Right hindlimb (tissue), 1 donor: ENCODE results near the gene NKX2-4.
"Not testable (repeated sequence)": the region's sequence is repeated elsewhere in the genome, so short reads cannot be mapped to it uniquely, and the experiment has no call there.

ENCODE experiments used
- DNase-seq: peaks from one replicate; pipeline ENCODE4 v3.0.0-alpha.2; 2018

The NKX2-4 gene

DNA sequence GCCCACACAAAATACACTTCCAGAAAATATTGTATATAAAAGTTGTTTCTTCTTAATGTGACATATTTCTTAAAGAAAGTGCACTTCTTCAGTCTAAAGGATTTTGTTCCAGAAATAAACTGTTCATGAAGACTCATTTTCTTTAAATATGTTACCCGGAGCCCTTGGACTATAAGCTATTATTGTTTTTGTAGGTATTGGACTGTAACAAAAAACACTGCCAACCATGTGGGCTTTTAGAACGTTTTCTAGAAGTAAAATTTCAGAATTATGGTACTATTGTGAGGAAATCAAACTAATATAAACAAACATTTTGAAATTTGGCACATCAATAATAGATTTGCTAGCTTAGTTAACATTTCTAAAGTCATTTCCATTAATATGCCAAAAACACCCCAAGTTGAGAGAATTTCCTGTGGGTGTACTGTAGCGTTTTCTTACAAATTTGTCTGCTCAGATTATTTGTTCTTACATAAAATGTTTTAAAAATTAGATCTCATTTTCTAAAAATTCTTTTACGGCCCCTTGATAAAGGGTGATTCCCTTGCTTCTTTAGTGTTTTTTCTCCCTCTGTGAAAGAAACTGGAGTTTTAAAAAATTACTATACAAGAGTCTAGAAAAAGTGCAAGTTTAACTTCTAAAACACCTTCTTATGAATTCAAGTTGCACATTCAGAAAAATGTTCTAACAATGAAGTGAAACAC lies 3.4 kb downstream of the NKX2-4 start:
- DNase-seq = no peak

DNA sequence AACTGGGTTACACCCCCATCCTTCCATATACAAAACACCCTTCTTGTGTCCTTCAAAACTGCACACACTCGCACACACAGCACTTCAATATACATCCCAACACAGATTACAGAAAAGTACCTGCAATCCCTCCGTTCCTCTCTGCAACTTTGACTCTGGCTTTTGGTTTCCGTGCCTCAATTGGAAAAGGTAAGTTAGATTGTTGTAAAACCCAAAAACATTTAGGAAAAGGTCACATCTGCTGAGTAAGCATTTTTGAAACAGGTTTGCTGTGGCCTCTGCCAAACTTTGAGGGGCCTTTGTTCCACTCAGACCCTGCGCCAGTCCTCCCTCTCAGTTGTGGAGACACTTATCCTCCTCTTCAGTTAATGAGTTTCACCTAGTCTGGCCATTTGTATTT lies 4.2 kb downstream of the NKX2-4 start:
- no peak for DNase-seq

DNA sequence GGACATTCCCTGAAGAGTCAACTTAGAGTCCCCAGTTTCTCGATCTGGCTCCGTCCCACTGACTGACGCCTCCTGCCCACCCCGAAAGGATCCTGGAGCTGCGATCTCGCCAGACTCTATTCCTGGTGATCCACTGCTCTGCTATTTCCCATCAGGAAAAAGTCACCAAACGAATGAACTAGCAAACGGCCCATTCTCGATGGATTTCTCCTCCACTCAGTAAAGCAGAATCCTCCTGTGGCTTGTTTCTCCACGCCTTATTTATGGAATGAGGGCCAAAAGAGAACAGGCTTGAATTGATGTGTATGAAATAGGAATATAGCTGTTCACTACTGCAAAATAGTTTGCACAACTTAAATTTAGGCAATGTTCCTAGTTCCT lies 5.4 kb downstream of the NKX2-4 start:
- DNase-seq = peak; percentile 25

DNA sequence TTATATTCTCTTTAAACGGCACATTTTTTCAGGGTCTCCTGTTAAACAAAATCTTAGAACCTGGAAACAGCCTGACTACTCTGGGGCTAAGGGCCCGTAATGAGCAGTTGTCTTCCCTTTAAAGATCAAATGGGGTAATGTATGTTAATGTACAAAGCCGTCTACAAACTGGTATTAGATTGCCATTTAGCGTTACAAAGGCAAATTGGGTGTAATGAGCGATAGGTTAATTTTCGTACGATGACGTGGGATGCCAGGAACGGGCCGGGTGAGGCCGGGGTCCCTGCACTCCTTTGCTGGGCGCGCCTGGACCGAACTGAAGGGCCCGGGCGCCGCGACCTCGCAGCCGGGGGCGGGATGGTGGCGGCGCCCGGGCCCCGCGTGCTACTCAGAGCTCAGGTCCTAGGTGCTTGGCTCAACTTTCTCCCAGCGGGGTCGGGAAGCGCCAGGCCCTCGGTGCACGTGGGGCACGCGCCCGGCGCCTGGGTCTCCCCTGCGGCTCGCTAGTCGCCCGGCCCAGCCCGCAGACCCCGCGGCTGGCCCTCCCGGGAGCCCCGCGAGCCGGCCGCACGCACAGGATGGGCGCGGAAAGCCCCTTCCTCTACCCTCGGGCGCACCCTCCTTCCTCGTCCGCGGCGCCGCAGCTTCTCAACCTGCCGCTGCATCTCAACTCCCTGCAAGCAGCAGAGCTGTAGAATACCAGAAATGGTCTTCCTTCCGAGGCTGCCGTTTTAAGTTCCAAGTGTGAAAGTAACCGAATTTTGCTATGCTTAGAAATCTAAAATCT lies 5.9 kb downstream of the NKX2-4 start:
- peak; percentile 27 for DNase-seq

DNA sequence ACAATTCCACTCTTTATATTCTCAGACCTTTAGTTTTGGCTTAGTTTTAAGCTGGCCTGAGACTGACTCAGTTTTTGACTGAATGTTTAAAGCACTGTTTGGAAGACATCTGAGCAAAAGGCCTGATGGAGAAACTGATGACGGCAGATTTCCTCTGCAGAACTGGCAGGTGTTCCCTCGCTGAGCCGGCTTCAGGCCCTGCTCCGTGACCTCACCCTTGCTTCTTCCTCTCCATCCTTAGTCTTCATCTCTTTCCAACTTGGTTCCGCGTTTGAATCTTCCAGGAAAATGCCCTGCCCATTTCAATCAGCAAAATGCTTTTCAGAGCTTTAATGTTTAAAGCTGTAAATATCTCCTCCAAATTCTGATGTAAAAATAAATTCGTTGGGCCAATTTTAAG lies 6.6 kb downstream of the NKX2-4 start:
- no peak for DNase-seq

DNA sequence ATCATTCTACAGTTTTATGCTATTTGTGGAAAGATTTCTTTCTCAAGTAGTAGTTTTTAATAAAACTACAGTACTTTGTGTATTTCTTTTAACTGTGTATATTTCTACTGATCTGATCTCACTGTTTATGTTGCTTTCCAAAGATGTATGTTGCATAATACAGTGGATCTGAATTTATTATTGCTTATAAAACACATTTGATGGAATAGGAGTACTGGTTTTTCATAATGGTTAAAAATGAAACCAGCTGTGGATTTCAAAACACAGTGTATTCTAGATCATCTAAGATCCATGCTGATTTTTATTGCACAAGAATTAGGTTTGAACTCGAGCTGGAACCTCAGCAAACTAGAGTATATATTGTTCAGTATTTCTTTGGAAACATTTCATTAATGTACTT lies 8.0 kb downstream of the NKX2-4 start:
- DNase-seq = no peak

DNA sequence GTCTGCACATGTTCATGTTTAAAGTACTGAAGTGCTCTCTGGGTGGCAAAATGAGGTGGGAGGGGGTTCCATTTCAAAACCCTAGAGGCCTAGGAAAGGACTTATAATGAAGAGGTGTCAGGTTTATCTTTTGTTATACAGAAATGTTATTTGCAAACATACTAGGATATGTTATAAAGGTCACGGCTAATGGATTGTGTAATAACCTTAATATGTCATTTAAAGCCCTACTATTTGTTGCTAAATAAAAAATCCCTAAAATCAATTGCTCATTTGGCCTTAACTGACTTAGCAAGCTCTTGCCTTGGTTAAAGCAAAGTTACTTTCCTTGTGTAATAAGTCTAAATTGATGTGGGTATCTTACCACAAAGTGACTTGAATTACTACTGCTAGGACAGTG lies 8.8 kb downstream of the NKX2-4 start:
- DNase-seq = no peak

DNA sequence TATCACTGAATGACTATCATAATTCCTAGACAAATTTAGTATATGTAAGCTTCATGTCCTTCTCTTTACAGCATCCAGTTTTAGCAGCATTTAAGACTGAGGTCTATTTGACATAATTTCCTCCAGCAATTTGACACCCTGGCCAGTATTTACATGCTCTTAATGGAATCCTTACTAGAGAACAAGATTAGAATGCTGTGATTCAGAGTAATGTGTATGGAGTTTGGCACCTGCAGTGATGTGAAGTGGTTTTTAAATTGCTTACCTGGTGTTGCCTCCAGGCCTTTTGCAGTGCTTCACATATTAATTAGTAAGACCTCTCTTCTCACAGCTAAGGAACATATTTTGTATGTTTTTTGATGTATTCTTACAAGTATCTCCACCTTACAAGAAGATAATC lies 9.8 kb downstream of the NKX2-4 start:
- DNase-seq = no peak

DNA sequence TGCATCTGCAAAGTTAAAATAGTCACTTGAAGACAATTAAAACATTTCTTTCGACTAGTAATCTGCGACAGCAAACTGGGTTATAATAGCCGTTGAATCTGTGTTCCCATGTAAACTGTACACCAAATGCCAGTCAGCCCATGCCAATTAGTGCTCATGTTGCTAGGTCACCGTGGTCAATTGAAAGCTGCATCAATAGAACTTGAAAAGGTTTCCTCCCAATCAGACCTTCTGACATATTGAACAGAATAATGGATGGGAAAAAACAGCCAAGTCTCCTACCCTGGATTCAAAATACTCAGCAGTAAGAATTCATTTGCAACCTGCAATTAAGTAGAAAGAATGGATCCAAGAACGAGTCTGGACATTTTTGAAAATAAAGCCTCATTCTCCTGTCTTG lies 11.2 kb downstream of the NKX2-4 start:
- DNase-seq = no peak

DNA sequence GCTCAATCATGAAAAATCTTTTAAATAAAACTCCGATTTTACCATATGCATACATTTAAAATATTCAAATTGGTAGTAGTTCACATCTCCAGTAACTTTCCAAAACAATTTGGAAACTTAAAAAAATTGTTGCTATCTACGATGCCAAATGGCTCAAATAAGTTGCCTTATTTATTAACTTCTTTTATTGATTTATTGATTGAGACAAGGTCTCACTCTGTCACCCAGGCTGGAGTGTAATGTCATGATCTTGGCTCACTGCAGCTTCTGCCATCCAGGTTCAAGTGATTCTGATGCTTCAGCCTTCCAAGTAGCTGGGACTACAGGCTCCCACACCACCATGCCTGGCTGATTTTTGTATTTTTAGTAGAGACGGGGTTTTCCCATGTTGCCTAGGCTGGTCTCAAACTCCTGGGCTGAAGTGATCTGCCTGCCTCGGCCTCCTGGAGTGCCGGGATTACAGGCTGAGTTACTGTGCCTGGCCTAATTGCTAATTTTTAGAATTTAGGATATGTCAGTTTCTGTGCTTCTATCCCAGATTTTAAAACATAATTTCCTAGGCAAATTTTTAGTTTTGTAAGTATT lies 12.9 kb downstream of the NKX2-4 start:
- no peak for DNase-seq

DNA sequence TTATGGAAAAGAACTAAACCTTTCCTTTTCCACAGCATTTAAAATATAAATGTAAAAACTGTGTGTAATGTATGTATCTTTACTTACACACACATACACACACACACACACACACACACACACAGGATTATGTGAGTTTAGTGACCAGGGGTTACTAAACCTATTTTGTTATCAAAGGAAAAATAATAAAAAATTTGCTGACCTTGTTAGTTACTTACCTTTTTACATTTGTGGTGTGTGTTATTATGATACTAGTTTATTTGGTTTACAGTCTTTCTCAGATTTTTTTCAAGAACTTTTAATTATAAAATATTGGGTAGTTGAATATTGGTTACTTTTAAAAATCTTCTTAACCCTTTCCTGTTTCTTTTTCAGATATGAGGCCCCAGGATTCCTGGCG lies 15.7 kb downstream of the NKX2-4 start:
- DNase-seq = no peak

DNA sequence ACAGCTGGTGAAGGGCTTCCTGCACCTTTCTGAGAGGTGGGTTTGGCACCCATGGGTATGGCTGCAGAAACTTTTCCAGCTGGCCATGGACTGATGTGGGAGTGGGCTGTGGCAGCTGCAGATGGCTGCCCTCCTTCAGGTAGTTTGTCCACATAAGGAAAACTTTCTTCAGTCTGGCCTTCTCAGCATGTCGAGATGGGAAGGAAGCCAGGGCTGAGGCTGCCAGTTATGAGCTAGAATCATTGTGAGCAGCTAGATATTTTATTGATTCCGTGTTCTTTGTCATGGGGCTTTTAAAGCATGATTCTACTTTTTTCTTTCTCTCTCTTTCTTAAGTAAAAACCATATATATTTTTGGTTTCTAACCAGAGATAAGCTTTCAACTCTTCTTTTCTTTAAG lies 16.6 kb downstream of the NKX2-4 start:
- no peak for DNase-seq

DNA sequence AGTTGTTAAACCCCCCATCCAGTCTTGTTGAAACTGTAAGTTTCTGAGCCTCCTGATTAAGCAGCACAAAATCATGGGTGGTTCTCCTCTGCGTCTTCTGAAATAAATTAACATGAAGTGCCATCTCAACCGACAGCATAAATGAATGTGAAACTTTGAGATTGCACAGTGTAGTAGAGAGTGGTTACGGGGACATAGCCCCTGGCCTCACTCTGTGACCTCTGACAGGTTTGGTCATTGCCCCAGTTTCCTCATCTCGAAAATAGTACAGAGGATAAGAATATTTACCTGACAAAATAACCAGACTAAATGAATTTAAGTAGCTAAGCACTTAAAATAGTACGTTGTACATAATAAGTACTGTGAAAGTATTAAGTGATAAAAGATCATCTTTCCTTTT lies 19.1 kb downstream of the NKX2-4 start:
- no peak for DNase-seq

DNA sequence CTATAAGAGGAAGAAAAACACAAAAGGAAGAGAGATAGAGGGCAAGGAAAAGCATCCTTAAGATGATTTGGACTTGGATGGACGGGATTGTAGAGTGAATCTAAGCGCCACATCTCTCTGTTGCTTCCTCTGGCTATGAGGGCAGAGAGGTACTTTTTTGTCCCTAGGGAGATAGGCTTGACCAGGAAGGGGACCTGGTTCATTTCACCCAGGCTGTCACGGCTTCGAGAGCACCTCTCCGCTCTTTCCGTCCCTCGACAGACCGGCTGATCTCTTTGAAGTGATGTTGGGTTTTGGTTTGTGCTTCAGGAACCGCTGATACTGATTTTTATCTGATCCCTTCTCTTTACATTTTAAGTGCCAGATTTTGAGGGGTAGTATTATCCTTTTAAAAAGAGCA lies 19.6 kb downstream of the NKX2-4 start:
- DNase-seq = no peak

DNA sequence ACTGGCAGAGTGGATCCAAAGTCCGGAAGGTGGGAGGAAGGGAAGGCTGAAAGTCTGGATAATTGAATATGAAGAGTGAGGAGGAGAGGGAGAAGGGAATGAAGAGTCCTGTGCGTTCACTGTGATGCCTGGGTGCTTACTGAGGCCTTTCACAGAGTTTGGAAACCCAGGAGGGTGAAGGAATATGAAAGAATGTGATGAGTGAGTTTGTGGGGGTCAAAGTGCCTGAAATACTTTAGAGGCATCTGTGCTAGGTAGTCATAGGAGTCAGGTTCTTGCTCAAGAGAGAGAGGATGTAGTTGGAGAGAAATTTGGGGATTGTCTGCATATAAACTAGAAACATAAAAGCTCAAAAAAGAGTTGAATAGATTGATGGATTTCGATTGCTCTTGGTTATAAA lies 20.7 kb downstream of the NKX2-4 start:
- no peak for DNase-seq

DNA sequence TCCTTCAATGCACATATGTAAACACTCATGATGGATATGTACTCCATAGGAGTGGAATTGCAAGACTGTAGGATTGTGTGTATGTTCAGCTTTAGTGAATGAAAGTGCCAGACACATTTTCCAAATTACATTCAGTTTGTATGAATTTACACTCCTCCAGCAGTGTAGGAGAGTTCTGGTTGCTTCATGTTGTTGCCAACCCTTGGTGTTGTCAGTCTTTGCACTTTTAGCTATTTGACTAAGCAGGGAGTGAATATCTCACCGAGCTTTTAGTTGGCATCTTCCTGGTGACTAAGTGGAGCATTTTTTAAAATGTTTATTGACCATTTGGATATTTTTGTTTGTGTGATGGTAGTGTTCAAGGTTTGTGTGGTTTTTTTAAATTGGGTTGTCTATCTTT lies 23.9 kb downstream of the NKX2-4 start:
- no peak for DNase-seq

DNA sequence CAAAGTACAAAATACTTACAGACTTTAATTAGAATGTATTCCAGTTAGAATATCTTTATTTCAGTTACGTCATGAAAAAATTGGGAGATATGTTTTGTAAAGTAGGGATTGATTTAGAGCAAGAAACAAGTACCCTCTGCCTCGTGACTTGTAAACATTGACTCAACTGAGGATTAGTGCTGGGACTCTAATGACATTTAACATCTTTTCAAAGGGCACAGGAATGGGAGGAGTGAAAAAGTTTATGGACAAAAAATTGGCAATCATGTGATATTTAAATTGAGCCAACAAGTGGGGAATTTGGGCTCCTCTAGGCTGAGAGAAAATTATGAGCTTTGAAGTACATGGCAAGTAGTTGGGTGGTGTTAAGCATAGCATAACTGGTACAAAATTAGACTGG lies 25.3 kb downstream of the NKX2-4 start:
- no peak for DNase-seq

DNA sequence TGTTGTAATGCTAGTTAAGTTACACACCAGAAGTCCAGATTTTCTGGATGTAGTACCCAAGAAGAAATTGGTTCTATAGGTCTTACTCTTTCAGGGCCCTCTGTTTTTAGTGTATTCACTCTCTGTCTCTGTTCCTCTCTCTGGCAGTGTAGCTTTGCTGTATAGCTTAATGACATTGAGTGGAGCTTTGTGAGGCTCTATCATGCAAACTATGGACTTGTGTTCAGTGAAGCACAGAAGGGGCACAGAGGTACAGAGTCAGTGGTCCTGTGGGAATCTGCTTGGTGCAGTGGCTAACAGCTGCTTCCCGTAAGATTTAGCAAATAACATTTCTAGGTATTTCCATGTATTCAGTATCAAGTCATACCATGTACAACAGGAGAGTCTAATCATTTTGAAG lies 26.1 kb downstream of the NKX2-4 start:
- no peak for DNase-seq

DNA sequence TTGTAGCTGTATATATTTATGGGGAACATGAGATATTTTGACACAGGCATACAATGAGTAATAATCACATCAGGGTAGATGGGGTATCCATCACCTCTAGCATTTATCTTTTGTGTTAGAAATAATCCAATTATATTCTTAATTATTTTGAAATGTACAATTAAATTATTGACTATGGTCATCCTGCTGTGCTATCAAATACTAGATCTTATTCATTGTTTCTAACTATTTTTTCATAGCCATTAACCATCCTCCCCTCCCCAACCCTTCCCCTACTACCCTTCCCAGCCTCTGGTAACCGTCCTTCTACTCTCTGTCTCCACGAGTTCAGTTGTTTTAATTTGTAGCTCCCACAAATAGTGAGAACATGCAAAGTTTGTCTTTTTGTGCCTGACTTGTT lies 28.5 kb downstream of the NKX2-4 start:
- DNase-seq = no peak

DNA sequence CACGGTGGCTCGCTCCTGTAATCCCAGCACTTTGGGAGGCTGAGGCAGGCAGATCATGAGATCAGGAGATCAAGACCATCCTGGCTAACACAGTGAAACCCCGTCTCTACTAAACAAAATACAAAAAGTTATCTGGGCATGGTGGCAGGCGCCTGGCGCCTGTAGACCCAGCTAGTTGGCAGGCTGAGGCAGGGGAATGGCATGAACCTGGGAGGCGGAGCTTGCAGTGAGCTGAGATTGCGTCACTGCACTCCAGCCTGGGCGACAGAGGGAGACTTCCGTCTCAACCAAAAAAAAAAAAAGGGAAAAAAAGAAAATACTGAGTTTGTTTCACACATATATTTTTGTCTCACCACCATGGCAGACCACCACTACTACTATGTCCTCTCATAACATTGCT lies 31.1 kb downstream of the NKX2-4 start:
- not testable (repeated sequence) for DNase-seq

DNA sequence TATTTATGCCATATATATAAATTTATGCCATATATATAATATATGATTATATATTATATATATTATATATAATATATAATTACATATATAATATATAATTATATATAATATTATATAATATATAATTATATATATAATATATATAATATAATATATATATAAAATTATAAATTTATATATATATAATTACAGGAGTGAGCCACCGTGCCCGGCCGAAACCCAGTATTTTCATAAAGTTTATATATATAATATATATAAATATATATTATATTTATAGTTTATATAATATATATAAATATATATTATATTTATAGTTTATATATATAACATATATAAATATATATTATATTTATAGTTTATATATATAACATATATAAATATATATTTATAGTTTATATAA lies 31.6 kb downstream of the NKX2-4 start:
- no peak for DNase-seq

DNA sequence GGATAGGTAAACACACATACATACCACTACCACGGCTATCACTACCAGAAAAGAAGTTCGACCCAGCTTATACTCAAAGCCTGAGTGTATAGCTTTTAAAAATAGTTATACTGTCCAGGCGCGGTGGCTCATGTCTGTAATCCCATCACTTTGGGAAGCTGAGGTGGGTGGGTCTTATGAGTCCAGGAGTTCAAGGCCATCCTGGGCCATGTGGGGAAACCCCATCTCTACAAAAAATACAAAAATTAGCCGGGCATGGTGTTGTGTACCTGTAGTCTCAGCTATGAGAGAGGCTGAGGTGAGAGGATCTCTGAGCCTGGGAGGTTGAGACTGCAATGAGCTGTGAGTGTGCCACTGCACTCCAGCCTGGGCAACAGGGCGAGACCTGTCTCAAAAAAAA lies 32.9 kb downstream of the NKX2-4 start:
- no peak for DNase-seq

DNA sequence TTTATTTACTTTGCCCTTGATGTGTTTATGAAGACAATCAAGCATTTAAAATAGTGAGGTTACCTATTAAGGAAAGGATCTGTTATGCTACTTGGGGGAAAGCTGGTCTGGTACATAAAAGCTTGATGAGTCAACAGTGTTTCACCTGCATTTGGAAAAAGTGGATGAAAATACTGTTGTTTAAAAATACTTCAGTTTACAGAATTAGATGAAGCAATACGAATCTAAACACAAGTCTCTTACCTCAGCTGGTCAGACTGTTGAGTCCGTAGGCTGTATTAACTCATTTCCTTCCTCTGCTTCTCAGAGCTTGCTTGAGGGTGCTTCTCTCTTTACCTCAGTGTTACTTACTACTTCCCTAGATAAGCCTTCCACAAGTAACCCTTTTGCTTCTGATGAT lies 36.1 kb downstream of the NKX2-4 start:
- no peak for DNase-seq

DNA sequence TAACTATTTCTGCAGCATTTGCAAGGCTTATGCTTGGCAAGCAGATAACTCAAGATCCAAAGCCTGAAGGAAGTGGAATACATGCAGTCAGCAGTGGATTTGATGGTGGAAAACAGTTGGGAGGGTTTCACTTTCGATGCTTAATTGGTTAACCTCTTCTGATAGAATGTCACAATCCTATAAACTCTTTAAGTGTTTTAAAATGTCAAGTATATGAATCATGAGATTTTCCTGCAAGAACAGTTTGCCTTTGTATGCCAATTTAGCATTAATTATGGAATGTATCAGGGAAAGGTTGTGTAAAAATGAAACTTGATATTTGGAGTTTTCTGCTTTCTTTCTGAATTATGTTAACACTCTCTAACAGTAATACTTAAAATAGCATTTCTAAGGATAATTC lies 36.6 kb downstream of the NKX2-4 start:
- DNase-seq = no peak

DNA sequence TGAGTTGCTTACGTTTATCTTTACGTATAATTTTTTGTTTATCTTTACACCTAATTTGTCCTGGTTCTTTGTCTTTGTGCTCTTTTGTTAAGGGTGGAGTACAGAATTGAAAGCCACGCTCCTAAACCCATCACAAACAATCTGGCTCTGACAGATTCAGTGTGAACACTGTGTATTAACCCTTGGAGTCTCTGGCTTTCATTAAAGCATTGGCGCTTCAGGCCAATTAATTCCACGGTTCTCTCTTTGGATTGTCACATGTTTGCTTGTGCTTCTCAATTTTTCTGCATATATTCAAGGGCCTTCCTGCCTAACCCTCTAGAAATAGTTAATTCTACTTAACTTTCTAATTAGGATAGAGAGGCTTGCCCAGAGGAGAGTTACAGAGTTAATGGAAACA lies 38.6 kb downstream of the NKX2-4 start:
- DNase-seq = no peak
